ENCODE measurements around the gene DBNL. TPM values are rescaled to one million over a fixed set of nuclear protein-coding genes. Genes with fewer than 3 reads are reported as not detected.

DBNL gene
- total and polyA plus RNA-seq, 7 donors: 33.4 to 66.7 (median 40.0) TPM

DNA sequence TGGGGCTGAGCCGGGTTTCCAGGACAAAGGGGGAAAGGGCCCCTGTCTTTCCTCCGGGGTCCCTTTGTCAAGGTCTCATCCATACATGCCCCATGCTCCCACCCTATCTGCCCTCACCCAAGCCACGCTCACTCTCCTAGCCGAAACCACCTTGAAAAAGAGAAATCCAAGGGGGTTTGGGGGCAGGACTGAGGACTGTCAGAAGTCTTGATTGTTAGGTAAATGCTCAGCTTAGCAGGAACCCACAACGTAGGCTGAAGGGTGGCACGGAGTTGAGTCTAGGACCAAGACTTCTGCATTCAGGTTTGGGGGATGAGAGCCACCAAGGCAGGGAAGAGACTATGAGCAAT lies 21.6 kb downstream of the DBNL start:
- no peaks in the 10 kb centered on the region for H3K9me3 ChIP-seq
- 36 to 65% (median 42%) methylated on average over 6 of the region's 6 CpGs for WGBS, 3 donors
- TF ChIP-seq, protein P1, sequence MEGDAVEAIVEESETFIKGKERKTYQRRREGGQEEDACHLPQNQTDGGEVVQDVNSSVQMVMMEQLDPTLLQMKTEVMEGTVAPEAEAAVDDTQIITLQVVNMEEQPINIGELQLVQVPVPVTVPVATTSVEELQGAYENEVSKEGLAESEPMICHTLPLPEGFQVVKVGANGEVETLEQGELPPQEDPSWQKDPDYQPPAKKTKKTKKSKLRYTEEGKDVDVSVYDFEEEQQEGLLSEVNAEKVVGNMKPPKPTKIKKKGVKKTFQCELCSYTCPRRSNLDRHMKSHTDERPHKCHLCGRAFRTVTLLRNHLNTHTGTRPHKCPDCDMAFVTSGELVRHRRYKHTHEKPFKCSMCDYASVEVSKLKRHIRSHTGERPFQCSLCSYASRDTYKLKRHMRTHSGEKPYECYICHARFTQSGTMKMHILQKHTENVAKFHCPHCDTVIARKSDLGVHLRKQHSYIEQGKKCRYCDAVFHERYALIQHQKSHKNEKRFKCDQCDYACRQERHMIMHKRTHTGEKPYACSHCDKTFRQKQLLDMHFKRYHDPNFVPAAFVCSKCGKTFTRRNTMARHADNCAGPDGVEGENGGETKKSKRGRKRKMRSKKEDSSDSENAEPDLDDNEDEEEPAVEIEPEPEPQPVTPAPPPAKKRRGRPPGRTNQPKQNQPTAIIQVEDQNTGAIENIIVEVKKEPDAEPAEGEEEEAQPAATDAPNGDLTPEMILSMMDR (IDR thresholded peaks at IDR 0.05): no peak
- intact Hi-C loops (cut with DNase I): no loop called here
- no peak for ATAC-seq
- H3K4me1 ChIP-seq: peaks cover 74% of the 10 kb centered on the region
- peaks cover 0 to 12% of the 10 kb centered on the region in 2 donors for H3K36me3 ChIP-seq (ENCODE audit: insufficient read depth in 1 of 2, low read depth in 1 of 2)
- no peak overlapping the region for H3K4me3 ChIP-seq
- peak overlapping the region; percentile 85 for H3K27ac ChIP-seq
- no peaks in the 10 kb centered on the region for H3K27me3 ChIP-seq (ENCODE audit: insufficient read depth in 3 of 3, low read length in 2 of 3)
- DNase-seq: no peak

DNA sequence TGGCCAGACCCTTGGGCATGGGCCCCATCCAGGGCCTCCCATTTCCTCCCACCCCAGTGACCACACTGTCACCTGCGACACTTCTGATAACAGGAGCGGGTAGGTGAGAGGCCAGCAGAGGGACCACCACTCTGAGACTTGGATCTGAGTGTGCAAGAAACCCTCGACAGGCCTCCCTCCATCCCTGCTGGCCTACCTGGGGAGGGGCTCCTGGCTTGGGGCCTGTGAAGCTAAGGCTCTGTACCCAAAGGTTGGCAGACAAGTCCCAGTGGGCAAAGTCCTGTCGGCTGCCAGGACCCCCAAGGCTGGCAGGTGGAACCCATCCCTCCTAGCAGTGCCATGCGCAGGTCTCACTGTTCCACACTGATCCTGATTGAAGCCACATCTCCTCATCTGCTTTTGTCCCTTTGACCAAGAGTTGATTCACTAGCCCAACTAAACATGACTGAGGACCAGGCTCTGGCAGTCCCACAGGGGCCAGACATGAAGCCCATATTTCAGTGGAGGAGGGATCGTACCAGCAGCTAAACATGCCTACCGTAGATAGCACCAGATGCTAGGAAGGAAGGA lies 22.1 kb downstream of the DBNL start:
- no peaks in the 10 kb centered on the region for H3K9me3 ChIP-seq
- DNase-seq: peak; percentile 12 to 51
- 70 to 76% (median 75%) methylated on average over 7 of the region's 7 CpGs for WGBS, 3 donors
- ATAC-seq: no peak
- intact Hi-C loops (cut with DNase I): no loop called here
- no peak overlapping the region for H3K4me3 ChIP-seq
- TF ChIP-seq, protein P1 (IDR thresholded peaks at IDR 0.05): no peak
- peaks cover 78% of the 10 kb centered on the region for H3K4me1 ChIP-seq
- H3K27ac ChIP-seq: peak overlapping the region; percentile 85
- no peaks in the 10 kb centered on the region for H3K27me3 ChIP-seq (ENCODE audit: insufficient read depth in 3 of 3, low read length in 2 of 3)
- peaks cover 0 to 7% of the 10 kb centered on the region in 2 donors for H3K36me3 ChIP-seq (ENCODE audit: insufficient read depth in 1 of 2, low read depth in 1 of 2)

DNA sequence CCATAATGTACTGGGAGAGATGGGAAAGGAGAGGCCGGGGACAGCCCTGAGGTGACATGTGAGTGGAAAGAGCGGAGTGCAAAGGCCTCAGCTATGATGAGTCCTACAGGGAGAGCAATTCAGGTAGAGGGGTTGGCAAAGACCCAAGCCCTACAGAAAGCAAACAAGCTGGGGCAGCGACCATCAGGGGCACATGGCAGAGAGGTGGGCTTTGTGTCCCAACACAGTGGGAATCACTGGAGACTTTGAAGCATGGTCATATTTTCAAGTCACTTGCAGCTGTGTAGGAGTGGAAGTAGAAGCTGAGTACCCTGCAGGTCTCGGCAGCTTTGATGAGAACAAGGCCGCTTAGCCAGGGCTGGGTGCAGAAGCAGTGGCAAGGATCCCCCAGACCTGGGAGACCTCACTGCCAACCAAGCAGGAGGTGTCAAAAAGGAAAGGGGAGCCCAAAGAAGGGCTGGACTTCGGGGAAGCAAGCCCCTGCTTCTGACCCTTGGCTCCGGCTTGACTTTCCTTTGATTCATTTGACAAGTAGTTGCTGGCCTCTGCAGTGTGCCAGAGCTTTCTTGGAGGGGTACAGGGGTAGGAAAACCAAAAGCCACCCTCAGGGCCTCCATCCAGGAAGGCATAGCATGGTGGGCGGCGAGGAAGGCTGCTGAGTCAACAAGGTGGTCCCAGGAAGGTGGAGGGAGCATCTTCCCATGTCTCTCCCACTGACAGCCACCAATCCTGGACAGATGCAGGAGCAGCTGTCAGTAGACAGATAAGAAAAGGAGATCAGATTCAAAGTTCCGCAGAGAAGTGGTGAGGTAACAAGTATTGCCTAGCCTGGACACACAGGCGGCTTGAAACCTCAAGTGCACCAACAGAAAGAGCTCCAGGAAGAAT lies 22.8 kb downstream of the DBNL start:
- H3K27ac ChIP-seq: peak overlapping the region; percentile 39
- DNase-seq (peak; percentile 11 to 48), ATAC-seq (no peak)
- H3K4me3 ChIP-seq: no peak overlapping the region
- intact Hi-C loops (cut with DNase I): no loop called here
- WGBS, 3 donors: 70 to 90% (median 77%) methylated on average over 11 of the region's 11 CpGs
- H3K36me3 ChIP-seq (ENCODE audit: insufficient read depth in 1 of 2, low read depth in 1 of 2): no peaks in the 10 kb centered on the region
- H3K9me3 ChIP-seq: no peaks in the 10 kb centered on the region
- H3K4me1 ChIP-seq: peaks cover 78% of the 10 kb centered on the region
- TF ChIP-seq, protein P1 (IDR thresholded peaks at IDR 0.05): no peak
- H3K27me3 ChIP-seq (ENCODE audit: insufficient read depth in 3 of 3, low read length in 2 of 3): no peaks in the 10 kb centered on the region

DNA sequence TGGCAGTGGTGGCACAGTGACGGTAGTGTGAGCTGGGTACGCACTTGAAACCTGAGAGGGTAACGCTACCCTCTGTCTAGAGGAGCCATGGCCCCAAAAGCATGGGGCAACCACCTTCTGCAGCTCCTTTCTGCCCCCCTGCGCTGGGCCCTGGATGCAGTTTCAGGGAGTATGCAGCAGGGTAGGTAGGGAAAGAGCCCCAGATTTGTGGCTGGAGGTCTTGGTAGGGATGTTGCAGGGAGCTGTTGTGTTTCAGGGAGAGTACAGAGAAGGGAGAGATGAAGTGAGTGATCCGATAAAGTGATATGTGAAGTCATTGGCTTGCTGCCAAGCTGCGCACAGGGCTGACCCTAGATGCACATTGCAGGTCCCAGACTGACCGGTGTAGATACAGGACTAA lies 23.6 kb downstream of the DBNL start:
- DNase-seq (peak; percentile 15 to 71), ATAC-seq (no peak)
- Histone ChIP-seq H3K27ac (peak overlapping the region; percentile 39), H3K4me3 (no peak overlapping the region), H3K36me3 (ENCODE audit: insufficient read depth in 1 of 2, low read depth in 1 of 2) (peaks cover 0 to 3% of the 10 kb centered on the region in 2 donors), H3K9me3 (no peaks in the 10 kb centered on the region), H3K27me3 (ENCODE audit: insufficient read depth in 3 of 3, low read length in 2 of 3) (no peaks in the 10 kb centered on the region), H3K4me1 (peaks cover 79% of the 10 kb centered on the region)
- intact Hi-C loops (cut with DNase I): no loop called here
- TF ChIP-seq, protein P1 (IDR thresholded peaks at IDR 0.05): no peak
- 22 to 44% (median 31%) methylated on average over 7 of the region's 7 CpGs for WGBS, 3 donors
